ENCODE measurements around the gene PRKCH.

DNA sequence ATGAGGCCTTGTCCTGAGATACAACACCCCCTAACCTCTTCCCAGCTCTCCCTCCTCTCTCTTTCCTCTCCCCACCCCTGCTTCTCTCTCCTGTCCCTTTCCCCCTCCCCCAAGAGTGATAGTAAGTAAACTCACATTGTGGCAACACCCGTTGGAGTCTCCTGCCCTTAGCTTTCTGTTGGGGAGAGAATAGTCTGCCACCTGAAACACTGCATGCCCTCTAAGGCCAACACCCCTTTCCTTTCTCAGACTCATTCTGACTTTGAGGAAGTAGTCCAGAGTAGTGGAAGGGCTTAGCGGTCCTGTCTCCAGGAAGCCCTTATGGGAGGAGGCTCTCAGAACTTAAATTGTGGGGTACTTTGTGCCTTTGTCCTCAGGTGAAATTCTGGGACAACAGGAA lies 95.2 kb downstream of the PRKCH start:
- TF ChIP-seq POLR2AphosphoS5 (IDR thresholded peaks at IDR 0.05; ENCODE audit: low read depth, low read length): no peak
- TF ChIP-seq TAF1 (IDR thresholded peaks at IDR 0.05; ENCODE audit: borderline replicate concordance, insufficient read depth, low read length): no peak
- no peak for TF ChIP-seq REST (IDR thresholded peaks at IDR 0.05; ENCODE audit: insufficient read depth in 1 of 2, low read depth in 2 of 2, low read length in 2 of 2)
- TF ChIP-seq SIN3A (IDR thresholded peaks at IDR 0.05; ENCODE audit: borderline replicate concordance, insufficient read depth, low read length): no peak
- TF ChIP-seq FOXP2 (optimal IDR thresholded peaks at IDR 0.05; ENCODE audit: borderline replicate concordance, extremely low read depth, extremely low read length, insufficient read depth): no peak
